Activated naive CD8-positive, alpha-beta T cell treated with anti-CD3 and anti-CD28 coated beads for 36 hours (primary cell): ENCODE measurements around the gene XAGE2. TPM values are rescaled to one million over a fixed set of nuclear protein-coding genes. Genes with fewer than 3 reads are reported as not detected.
"Not testable (repeated sequence)": the region's sequence is repeated elsewhere in the genome, so short reads cannot be mapped to it uniquely, and the experiment has no call there.

Experiments used
- DNase-seq: peaks from one replicate; pipeline ENCODE4 v3.0.0; 2021
- H3K27ac Mint-ChIP-seq: one replicate; pipeline ENCODE4 v1.8.0; 2022; ENCODE audit warnings: mild to moderate bottlenecking, moderate library complexity, mixed read lengths
- H3K27me3 Mint-ChIP-seq: one replicate; pipeline ENCODE4 v1.8.0; 2022; ENCODE audit warnings: mild to moderate bottlenecking, mixed read lengths
- H3K36me3 Mint-ChIP-seq: one replicate; pipeline ENCODE4 v1.8.0; 2021; ENCODE audit warnings: mild to moderate bottlenecking, mixed read lengths
- H3K4me1 Mint-ChIP-seq: one replicate; pipeline ENCODE4 v1.8.0; 2021; ENCODE audit warnings: mixed read lengths
- H3K4me3 Mint-ChIP-seq: one replicate; pipeline ENCODE4 v1.8.0; 2022; ENCODE audit warnings: mild to moderate bottlenecking, moderate library complexity, mixed read lengths
- H3K9me3 Mint-ChIP-seq: one replicate; pipeline ENCODE4 v1.8.0; 2022; ENCODE audit warnings: mixed read lengths
- total RNA-seq, 2 experiments: library from RNA; stranded (reverse); gene quantifications; one replicate each; pipeline ENCODE4 v1.2.3, GENCODE V29; 2021

Gene XAGE2, protein sequence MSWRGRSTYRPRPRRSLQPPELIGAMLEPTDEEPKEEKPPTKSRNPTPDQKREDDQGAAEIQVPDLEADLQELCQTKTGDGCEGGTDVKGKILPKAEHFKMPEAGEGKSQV
- total RNA-seq: not detected

DNA sequence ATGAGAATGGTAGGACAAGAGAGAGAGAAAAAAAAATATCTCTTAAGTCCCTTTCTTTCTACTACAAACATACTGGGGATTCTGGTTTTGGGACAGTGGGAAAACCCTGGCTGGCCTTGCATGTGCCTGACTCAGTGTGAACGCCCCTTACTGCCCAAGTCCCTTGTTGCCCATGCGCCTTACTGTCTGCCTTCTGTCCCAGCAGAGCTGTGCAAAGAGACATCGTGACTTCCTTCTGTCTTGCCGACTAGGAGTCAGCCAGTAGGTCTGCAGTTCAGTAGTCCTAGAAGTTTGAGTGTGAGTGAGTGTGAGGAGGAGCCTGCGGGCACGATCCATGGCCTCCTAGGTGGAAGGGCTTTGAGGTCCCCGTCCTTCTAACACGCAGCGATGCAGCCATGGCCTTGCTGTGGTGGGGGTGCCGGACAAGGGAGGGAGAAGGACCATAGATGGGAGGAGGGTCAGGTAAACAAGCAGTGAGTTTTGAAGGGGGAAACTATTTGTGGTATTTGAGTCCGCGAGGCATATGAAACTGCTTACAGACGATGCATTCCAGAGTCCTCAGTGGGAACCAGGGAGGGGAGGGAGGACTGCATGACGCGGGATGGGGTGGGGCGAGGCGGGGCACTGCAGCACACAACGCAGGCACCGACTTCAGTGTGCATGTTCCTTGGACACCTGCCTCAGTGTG lies at the start of gene XAGE2:
Gene XAGE2 (plus strand): TSS at position 654 of the 688 bp plus-strand sequence. CDS start 994 bp downstream, outside the sequence.
- H3K36me3 Mint-ChIP-seq: no peaks in the 10 kb centered on the region
- H3K27me3 Mint-ChIP-seq: peaks cover under 1% of the 10 kb centered on the region
- H3K4me3 Mint-ChIP-seq: no peak within 1 kb of the TSS
- DNase-seq: no peak
- no peaks in the 10 kb centered on the region for H3K9me3 Mint-ChIP-seq
- no peak within 1 kb of the TSS for H3K27ac Mint-ChIP-seq
- no peaks in the 10 kb centered on the region for H3K4me1 Mint-ChIP-seq

DNA sequence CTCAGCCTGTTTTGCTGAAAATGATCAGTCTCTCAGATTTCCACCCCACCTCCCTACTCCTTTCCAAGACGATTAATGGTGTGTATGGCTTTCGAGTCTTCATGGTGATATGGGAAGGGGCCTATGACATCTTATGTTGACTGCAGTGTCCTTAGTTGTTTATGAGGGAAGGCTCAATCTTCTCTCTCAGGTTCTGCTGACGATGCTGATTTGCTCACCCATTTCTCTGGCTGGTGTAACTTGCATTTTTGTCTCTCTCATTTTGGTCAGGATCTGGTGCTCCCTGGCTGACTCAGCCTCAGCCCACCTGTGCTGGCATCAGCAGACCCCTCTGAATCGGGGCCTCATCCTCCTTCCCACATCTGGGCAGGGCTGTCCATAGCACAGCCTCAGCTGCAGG lies 31.4 kb upstream of the XAGE2 start:
- Mint-ChIP-seq H3K9me3 (peaks cover 3% of the 10 kb centered on the region), H3K36me3 (no peaks in the 10 kb centered on the region), H3K27me3 (peaks cover 16% of the 10 kb centered on the region), H3K27ac (no peak overlapping the region), H3K4me3 (no peak overlapping the region), H3K4me1 (no peaks in the 10 kb centered on the region)
- no peak for DNase-seq

GRCh38 chrX:52341493-52341892 lies 27.3 kb upstream of the XAGE2 start:
- no peaks in the 10 kb centered on the region for H3K36me3 Mint-ChIP-seq
- no peaks in the 10 kb centered on the region for H3K9me3 Mint-ChIP-seq
- H3K4me1 Mint-ChIP-seq: no peaks in the 10 kb centered on the region
- H3K4me3 Mint-ChIP-seq: no peak overlapping the region
- no peak for DNase-seq
- no peak overlapping the region for H3K27ac Mint-ChIP-seq
- H3K27me3 Mint-ChIP-seq: peaks cover under 1% of the 10 kb centered on the region

DNA sequence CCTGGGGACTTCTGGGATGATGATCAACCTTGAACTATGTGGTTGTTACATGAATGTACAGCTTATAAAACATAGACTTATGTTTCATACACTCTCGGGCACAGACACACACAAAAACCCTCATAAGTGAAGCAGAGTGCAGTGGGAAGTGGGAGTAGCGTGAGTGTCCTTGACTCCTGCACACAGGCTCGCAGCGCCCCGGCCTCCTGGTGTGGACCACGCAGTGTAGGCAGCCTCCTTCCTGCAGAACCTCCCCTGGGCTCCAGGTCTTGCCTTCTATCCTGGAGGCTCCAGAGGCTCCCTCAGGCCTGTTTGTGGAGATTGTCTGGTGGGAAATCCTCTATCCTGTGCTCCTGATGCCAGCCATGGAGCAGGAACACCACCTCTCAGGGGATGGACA lies 25.7 kb upstream of the XAGE2 start:
- not testable (repeated sequence) for H3K36me3 Mint-ChIP-seq, H3K9me3 Mint-ChIP-seq, H3K27me3 Mint-ChIP-seq, H3K4me3 Mint-ChIP-seq, DNase-seq, H3K27ac Mint-ChIP-seq, H3K4me1 Mint-ChIP-seq

GRCh38 chrX:52345402-52345801 lies 23.4 kb upstream of the XAGE2 start:
- not testable (repeated sequence) for H3K27me3 Mint-ChIP-seq, H3K4me1 Mint-ChIP-seq, H3K4me3 Mint-ChIP-seq, H3K9me3 Mint-ChIP-seq, H3K36me3 Mint-ChIP-seq, H3K27ac Mint-ChIP-seq
- DNase-seq: peak; percentile 24

DNA sequence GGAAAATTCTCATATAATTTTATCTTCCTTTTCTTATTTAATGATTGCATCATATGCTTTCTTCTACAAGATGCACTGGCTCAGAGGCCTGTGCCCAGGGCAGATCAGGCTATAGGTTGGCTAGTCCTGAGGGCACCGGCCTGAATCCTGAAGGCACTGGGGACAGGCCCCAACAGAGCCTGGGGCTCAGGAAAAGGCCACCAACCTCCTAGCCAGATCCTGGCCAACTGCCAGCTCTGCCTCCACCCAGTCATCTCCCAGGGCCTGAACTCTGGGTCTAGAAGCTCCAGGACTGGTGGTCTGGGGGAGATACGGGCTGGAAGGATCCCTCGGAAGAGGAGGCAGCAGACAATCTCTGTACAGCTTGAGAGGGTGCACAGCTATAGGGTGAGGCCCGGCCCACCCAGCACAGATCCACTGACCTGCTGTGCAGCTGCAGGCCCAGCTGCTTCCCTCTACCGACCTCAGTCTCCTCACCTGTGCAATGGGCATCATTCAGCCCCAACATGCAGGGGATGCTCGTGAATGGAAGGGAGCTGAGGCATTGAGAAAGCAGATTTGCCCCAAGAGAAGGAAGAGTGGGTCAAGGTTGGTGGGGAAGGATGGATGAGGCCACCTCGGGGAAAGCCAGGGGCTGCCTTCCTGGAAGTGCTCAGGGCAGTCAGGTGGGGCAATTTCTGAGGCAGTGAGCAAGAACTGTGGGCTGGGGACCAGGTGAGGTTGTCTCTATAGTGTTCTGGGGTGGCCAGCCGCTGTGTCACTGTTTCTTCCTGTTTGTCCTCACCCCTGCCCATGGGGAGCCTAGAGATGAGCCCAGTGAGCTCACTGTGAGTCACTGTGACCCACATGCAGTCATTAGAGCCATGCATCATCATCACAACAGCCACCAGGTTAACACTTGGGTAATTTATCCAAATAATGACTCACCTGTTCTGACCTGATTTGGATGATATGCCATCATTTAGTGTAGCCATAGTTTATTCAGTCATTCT lies 22.4 kb upstream of the XAGE2 start:
- no peak overlapping the region for H3K27ac Mint-ChIP-seq

GRCh38 chrX:52349681-52350080 lies 19.1 kb upstream of the XAGE2 start:
- Mint-ChIP-seq H3K4me1 (no peaks in the 10 kb centered on the region), H3K9me3 (no peaks in the 10 kb centered on the region), H3K4me3 (no peak overlapping the region), H3K36me3 (no peaks in the 10 kb centered on the region), H3K27me3 (no peaks in the 10 kb centered on the region), H3K27ac (no peak overlapping the region)
- DNase-seq: no peak

More for the DNA sequence above, 22.4 kb upstream of the XAGE2 start:
- no peaks in the 10 kb centered on the region for H3K4me1 Mint-ChIP-seq
- peak; percentile 10 for DNase-seq
- H3K27me3 Mint-ChIP-seq: no peaks in the 10 kb centered on the region
- no peaks in the 10 kb centered on the region for H3K9me3 Mint-ChIP-seq
- no peak overlapping the region for H3K4me3 Mint-ChIP-seq
- H3K36me3 Mint-ChIP-seq: no peaks in the 10 kb centered on the region

DNA sequence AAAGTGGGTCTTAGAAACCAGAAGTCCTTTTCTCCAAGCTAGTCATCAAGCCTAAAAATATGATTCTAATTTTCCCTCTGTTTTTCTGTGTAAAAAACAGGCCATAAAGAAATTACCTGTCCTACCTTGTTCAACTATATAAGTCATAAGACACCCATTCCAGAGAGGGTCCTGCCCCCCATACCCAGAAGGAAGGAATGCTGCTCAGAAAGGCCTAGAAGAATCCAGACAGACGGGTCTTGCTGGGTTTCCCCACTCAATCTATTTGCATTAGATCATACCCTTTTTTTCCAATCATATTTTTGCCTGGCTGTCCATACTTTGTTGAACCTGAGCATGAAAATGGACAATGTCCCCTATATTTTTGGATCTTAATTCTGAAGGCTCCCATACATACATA lies 16.3 kb upstream of the XAGE2 start:
- Mint-ChIP-seq H3K36me3 (no peaks in the 10 kb centered on the region), H3K27me3 (no peaks in the 10 kb centered on the region), H3K27ac (no peak overlapping the region), H3K4me3 (no peak overlapping the region), H3K4me1 (no peaks in the 10 kb centered on the region), H3K9me3 (no peaks in the 10 kb centered on the region)
- DNase-seq: no peak

- Mint-ChIP-seq H3K4me1 (no peaks in the 10 kb centered on the region), H3K27ac (no peak overlapping the region), H3K36me3 (no peaks in the 10 kb centered on the region), H3K4me3 (no peak overlapping the region), H3K9me3 (no peaks in the 10 kb centered on the region), H3K27me3 (no peaks in the 10 kb centered on the region)
- no peak for DNase-seq
Measured at GRCh38 chrX:52353838-52354237, 15.0 kb upstream of the XAGE2 start.

DNA sequence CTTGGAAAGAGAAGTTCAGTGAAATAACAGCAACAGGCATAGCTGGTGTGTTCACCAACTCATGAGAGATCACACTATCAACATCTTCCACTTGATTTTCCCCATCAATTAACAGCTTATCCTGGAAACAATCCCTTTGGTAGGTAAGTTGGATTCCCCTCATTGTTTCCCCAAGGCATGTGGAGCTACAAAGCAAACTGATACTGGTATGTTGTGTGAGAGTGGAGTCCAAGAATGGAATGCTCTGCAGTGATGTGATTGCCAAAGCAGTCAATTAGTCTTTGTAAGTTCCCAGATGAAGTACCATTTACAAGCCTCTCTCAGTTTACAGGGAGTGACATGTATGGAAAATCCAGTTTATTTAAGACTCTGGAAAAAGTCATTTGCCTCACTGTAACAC lies 13.7 kb upstream of the XAGE2 start:
- no peaks in the 10 kb centered on the region for H3K36me3 Mint-ChIP-seq
- no peaks in the 10 kb centered on the region for H3K4me1 Mint-ChIP-seq
- no peaks in the 10 kb centered on the region for H3K9me3 Mint-ChIP-seq
- H3K27ac Mint-ChIP-seq: no peak overlapping the region
- DNase-seq: no peak
- peaks cover 3% of the 10 kb centered on the region for H3K27me3 Mint-ChIP-seq
- H3K4me3 Mint-ChIP-seq: no peak overlapping the region

DNA sequence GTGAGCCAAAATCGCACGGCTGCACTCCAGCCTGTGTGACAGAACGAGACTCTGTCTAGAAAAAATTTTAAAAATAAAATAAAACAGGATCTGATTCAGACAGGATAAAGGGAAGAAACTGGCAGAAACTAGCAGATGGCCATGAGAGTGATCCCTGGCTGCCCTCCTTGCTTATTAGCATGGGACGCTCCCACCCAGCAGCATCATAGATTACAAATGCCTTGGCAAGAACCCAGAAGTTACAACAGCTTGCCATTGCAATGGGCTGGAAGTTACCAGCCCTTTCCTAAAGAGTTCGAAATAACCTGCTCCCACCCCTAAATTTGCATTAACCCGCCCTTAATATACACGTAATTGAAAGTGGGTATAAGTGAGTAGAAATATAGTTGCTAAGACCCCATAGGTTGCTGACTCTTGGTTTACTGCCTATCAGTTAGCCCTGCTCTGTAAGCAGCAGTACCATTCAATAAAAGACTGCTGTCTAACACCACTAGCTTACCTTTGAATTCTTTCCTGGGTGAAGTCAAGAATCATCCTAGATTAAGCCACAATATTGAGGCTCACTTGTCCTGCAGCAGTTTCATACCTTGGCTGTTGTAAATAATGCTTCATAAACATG lies 9.1 kb upstream of the XAGE2 start:
- H3K36me3 Mint-ChIP-seq: no peaks in the 10 kb centered on the region

GRCh38 chrX:52361941-52362340 lies 6.9 kb upstream of the XAGE2 start:
- no peak for DNase-seq
- Mint-ChIP-seq H3K27me3 (peaks cover 10% of the 10 kb centered on the region), H3K9me3 (no peaks in the 10 kb centered on the region), H3K27ac (no peak overlapping the region), H3K36me3 (no peaks in the 10 kb centered on the region), H3K4me1 (no peaks in the 10 kb centered on the region), H3K4me3 (no peak overlapping the region)

More for the DNA sequence above, 9.1 kb upstream of the XAGE2 start:
- H3K9me3 Mint-ChIP-seq: no peaks in the 10 kb centered on the region
- no peak overlapping the region for H3K4me3 Mint-ChIP-seq
- no peak overlapping the region for H3K27ac Mint-ChIP-seq
- no peak for DNase-seq
- H3K27me3 Mint-ChIP-seq: peaks cover 10% of the 10 kb centered on the region
- no peaks in the 10 kb centered on the region for H3K4me1 Mint-ChIP-seq

- Mint-ChIP-seq H3K36me3 (no peaks in the 10 kb centered on the region), H3K4me1 (no peaks in the 10 kb centered on the region), H3K9me3 (no peaks in the 10 kb centered on the region), H3K4me3 (no peak overlapping the region), H3K27ac (no peak overlapping the region), H3K27me3 (peaks cover 10% of the 10 kb centered on the region)
- DNase-seq: no peak
Measured at GRCh38 chrX:52363247-52363883, 5.5 kb upstream of the XAGE2 start.

DNA sequence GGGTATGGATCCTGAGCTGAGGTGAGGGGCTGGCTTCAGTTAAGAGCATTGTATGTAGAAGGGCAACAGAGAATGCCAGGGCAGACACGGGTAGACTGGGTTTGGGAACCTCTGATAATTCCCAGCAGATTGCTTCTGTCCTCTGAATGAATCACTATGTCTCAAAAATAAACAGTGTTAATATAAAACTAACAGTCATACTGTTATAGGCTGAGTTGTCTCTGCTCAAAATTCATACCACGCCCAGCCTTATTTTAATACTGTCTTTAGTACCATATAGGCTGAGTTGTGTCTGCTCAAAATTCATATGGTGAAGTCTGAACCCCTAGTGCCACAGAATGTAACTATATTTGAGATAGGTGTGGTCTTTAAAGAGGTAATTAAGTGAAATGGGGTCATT lies 10.0 kb downstream of the XAGE2 start:
- no peak overlapping the region for H3K27ac Mint-ChIP-seq

DNA sequence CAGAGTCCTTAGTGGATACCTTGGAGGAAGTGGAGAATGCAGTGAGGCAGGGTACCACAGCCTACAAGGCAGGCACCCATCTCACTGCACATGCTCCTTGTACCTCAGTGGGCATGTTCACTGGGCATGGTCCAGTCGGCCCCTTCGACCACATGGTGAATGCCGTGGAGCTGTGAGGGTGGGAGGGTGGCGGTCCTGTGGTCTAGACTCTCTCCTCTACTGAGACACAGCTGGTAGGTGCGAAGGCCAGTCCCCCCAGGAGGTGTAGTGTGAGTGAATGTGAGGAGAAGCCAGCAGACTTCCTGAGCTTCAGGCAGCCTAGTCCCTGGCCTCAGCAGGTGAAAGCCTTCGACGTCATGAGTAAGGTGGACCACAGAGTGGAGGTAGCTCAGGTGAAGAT lies 12.2 kb downstream of the XAGE2 start:
- Mint-ChIP-seq H3K9me3 (no peaks in the 10 kb centered on the region), H3K4me3 (no peak overlapping the region), H3K27me3 (no peaks in the 10 kb centered on the region), H3K36me3 (no peaks in the 10 kb centered on the region), H3K27ac (no peak overlapping the region), H3K4me1 (no peaks in the 10 kb centered on the region)
- DNase-seq: no peak

More for the DNA sequence above, 10.0 kb downstream of the XAGE2 start:
- Mint-ChIP-seq H3K27me3 (no peaks in the 10 kb centered on the region), H3K4me3 (no peak overlapping the region), H3K9me3 (no peaks in the 10 kb centered on the region), H3K36me3 (no peaks in the 10 kb centered on the region), H3K4me1 (no peaks in the 10 kb centered on the region)
- no peak for DNase-seq
